Dedifferentiated amniotic fluid mesenchymal stem cell (primary cell): ENCODE measurements around the gene CELF3.
"Not testable (repeated sequence)": the region's sequence is repeated elsewhere in the genome, so short reads cannot be mapped to it uniquely, and the experiment has no call there.

Experiments
- DNase-seq: peaks from one replicate; pipeline ENCODE4 v3.0.0-alpha.2; 2016; ENCODE audit errors: extremely low spot score

CELF3 gene

DNA sequence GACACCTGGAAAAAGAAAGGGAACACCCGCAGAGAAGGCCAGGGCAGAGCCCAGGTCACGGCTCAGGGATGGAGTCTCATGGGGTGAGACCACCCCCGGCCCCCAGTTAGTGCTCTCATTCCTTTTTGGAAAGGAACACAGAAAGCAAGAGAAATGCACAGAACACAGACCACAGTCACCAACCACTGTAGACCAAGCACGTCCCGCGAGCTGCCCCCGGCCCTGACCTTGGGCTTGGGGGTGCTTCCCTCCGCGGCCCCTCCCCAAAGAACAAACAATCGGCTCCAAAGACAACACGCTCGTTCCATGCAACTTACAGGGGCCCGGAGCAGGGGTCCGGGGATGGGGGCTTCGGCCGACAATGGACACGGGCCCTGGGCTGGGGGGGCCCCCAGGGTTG, 12.8 kb downstream of the CELF3 start:
- no peak for DNase-seq

DNA sequence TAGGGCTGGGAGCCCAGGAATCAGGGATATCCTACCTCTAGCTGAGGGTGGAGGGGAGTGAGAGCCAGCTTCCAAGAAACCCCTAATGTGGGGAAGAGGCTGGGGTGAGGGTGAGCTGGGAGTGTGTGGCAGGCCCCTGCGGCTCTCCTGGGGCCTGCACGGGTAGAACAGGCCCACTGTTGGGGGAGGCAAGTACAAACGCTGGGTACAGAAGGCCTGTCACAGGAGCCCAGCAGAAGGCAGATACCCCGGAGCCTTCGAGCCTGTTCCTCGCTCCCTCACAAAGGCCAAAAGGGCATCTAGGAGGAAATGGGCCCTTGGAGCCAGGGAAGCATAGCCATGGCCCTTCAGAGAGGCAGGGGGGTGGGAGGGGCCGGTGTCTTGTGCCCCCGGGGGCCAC, 13.7 kb downstream of the CELF3 start:
- no peak for DNase-seq

DNA sequence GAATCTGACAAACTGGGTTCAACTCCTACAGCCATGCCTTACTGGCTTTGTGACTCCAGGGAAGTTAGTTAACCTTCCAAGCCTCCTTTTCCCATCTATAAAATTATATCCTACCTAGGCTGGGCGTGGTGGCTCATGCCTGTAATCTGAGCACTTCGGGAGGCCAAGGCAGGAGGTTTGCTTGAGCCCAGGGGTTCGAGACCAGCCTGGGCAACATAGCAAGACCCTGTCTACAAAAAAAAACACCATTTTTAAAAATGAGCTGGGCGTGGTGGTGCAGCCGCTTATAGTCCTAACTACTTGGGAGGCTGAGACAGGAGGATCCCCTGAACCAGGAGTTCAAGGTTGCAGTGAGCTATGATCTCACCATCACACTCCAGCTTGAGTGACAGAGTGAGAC, 15.1 kb downstream of the CELF3 start:
- DNase-seq, result no peak

DNA sequence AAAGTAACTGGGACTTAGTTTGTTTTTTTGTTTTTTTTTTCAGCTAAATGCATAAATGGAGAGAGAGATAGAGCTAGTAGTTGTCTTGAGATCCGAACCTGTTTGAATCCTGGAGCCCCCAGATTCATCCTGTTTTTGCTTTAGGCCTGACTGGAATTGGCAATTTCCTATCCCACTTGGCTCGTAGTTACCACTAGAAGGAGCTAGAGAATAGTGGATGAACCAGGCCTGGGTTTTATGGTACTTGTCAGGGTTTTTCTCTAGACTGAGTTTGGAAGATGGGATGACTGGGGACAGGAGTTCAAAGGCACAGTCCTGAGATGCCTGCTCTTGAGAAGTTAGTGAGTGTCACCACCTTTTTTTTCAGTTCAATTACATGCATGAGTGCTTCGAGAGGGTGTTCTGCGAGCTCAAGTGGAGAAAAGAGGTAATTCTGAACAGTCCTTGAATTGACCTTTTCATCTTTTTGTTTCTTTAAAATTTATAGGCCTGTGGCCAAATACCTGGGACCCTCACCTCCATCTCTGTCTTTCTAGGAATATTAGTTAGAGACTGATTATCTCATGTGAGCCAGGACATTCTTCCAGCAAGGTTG, 23.4 kb downstream of the CELF3 start:
- DNase-seq, result no peak

DNA sequence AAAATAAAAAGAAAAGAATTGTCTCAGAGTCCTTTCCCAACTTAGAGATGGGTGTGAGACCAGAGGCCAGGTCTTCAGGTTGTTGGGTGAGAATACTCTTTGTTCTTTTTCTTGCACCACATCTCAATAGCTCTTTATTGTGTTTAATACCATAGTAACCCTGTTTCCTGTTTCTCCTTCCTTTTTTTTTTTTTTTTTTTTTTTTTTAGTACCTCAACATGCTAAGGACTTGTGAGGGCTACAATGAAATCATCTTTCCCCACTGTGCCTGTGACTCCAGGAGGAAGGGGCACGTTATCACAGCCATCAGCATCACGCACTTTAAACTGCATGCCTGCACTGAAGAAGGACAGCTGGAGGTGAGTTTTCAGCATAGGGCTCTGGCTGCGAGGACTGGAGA, 24.4 kb downstream of the CELF3 start:
- DNase-seq, result no peak

DNA sequence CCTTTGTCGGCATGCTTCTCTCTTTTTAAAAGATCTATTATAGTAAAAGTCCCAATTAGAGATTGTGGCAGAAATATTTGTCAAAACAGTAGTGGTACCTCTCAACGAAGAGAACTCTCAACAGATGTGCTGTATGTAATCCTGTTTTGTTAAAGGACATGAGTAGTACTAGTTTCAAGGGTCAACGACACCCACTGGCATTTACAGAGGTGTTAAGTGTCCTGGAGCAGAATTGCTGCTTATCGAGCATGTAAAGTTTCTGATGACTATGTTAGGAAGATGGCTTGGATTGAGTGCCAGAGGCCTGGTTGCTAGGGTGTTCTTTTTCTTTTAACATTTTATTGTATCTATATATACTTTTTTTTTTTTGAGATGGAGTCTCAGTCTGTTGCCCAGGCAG, 27.1 kb downstream of the CELF3 start:
- DNase-seq, result no peak

DNA sequence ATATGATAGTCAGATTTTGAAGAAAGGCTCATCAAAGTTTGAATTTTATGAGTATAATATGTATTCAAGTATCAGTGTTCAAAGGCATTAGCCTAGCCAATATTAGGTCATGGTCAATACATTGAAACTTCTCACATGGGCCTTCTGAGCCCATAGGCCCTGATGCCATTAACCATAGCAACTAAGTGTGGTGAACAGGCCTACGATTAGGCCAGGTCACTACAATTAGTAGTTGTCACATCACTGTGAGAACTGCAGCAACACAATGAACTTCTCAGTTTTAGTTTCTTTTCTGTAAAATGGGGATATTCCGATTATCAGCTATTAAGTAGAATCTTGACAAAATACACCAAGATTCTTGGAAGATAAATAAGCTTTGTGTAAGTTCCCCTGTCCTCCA, 30.0 kb downstream of the CELF3 start:
- no peak for DNase-seq

DNA sequence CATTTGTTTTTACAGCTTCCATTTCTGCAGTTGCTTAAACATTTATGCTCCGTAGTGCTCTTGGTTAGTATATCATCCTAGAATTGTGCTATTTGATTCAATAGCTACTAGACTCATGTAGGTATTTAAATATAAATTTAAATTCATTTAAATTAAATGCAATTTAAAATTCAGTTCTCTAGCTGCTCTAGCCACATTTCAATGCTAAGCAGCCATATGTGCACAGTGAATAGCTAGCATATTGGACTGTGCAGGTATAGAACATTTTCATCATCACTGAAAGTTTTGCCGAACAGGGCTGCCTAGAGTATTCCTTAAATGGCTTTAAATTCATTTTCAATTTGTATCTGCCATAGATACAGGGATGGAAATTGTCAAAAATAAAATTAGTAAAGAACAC, 32.5 kb downstream of the CELF3 start:
- no peak for DNase-seq

DNA sequence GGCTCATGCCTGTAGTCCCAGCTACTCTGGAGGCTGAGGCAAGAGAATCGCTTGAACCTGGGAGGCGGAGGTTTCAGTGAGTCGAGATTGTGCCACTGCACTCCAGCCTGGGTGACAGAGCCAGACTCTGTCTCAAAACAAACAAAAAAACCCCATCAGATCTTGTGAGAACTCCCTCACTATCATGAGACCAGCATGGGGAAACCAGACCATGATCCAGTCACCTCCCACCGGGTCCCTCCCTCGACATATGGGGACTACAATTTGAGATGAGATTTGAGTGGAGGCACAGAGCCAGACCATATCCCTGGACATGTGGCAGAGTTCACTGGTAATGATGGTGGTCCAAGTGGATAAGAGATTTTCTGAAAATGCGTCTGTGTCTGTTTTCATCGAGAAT, 33.7 kb downstream of the CELF3 start:
- DNase-seq, result not testable (repeated sequence)

DNA sequence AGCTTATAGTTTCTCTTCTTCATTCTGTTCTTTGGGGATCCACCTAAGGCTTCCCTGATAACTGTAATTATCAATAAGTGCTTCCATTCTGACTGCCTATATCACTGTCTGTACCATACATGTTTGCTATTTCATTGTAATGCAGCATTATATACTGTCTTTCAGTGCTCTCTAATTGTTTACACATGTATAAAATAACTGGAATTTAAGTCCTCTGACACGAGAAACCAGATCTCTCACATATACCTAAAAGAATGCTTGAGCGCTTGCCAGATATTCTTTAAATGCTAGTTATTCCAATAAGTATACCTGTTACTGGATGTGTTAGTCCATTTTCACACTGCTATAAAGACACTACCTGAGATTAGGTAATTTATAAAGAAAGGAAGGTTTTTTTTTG, 34.7 kb downstream of the CELF3 start:
- no peak for DNase-seq

DNA sequence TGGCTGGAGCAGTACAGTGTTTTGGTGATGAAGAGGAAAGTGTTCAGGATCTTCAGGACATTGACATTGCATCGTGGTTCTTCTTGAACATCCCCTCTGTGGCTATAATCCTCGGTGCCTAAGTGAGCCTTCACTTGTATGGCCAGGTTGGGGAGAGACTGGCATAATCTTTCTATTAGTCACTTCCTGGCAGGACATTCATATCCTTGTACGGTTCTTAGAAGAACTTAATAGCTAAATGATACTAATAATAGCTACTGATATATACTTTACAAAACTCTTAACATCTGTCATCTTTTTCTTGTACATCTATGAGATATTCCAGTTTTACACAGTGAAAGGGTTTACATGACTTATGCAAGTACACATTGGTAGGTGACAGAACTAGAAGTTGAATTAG, 35.8 kb downstream of the CELF3 start:
- DNase-seq, result no peak

DNA sequence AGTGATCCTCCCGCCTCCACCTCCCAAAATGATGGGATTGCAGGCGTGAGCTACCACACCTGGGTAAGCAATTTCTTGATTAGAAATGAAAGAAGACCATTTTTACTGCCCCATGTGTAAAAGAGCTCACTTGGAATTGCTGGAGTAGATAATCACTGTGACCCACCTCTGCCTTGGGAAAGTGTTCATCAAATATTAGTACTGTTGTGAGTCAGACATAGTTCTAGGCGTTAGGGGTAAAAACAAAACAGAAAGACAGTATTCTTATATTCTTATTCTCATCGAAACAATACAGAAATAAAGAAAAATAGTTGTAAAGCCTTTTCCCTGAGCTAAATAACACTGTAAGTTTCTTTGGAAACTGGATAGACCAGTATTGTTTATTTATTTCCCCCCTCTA, 36.2 kb downstream of the CELF3 start:
- no peak for DNase-seq

DNA sequence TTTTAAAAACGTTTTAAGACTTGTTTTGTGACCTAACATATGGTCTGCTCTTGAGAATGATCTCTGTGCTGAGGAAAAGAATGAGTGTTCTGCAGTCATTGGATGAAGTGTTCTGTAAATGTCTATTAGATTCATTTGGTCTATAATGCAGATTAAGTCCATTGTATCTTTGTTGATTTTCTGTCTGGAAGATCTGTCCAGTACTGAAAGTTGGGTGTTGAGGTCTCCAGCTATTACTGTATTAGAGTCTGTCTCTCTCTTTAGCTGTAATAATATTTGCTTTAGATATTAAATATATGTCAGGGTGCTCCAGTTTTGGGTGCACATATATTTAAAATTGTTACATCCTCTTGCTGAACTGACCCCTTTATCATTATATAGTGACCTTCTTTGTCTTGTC, 43.2 kb downstream of the CELF3 start:
- DNase-seq, result no peak

DNA sequence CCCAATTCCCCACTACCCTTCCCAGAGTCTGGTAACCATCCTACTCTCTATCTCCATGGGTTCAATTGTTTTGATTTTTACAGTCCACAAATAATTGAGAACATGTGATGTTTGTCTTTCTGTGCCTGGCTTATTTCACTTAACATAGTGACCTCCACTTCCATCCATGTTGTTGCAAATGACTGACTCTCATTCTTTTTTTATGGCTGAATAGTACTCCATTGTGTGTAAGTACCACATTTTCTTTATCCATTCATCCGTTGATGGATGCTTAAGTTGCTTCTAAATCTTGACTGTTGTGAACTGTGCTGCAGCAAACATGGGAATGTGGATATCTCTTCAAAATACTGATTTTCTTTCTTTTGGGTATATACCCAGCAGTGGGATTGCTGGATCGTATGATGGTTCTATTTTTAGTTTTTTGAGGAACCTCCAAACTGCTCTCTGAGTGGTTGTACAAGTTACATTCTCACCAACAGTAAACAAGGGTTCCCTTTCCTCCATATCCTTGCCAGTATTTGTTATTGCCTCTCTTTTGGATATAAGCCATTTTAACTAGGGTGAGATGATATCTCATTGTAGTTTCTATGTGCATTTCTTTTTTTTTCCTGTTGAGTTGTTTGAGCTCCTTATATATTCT, 46.4 kb downstream of the CELF3 start:
- DNase-seq, result not testable (repeated sequence)

DNA sequence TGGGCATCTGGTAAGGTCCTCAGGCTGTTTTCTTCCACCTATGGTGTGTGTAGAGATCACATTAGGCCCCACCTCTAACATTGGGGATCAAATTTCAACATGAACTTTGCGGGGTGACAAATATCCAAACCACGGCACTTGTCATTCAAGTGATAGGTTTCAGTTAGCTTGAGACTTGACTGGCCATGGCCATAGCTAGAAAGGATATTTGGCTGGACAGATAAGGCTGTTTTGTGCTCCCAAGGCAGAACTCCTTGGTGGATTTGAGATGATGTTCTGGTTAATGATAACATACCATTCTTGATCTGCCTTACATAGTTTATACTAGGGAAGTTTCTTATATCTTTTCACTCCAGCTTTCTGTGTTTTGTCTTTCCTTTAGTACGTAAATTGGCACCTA, 48.5 kb downstream of the CELF3 start:
- DNase-seq, result no peak

DNA sequence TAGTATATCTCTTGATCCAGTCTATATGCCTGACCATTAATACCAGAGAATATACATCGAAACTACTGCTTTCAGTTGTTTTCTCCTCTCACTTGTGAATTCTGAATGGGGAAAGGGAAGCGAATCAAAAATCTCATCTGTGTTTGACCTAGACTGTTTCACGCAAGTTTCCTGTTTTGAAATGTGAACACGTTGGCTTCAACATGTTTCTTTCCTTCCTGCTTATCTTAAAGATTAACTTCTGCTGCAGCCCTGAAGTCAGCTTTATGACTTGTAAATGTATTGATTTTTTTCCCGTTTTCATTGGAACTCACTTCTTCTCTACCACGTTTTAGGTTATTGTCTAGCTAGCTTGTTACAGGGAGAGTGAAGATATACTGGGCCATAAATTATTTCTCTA, 54.9 kb downstream of the CELF3 start:
- DNase-seq, result no peak

DNA sequence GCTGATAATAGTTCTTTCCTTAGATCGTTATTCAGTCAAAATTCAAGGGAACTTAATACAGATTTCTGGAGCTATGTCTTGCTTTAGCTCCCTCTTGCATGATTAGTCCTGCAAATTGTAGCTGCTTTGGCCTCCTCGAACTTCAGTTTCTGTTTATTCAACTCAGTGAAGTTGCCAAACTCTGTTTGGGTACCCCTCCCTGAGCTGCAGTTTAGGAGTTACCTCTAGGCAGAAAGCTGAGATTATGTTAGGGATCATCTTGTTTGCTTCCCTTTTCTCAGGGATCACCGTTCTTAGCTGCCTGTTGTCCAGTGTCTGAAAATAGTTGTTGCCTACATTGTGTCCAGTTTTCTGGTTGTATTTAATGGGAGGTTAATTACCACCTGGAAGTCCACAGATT, 61.2 kb downstream of the CELF3 start:
- no peak for DNase-seq

DNA sequence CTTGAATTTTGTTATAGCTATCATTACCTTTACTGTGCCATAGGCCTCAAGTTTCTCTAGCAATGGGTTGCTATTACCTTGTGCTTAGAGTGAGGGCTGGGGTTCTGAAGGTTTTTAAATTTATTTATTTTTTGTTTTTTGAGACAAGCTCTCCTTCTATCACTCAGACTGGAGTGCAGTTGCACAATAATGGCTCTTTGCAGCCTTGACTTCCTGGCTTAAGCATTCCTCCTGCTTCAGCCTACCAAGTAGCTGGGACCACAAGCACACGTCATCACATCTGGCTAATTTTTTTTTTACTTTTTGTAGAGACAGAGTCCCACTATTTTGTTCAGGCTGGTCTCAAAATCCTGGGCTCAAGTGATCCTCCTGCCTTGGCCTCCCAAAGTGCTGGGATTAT, 63.2 kb downstream of the CELF3 start:
- DNase-seq, result no peak
